Measurements from ENCODE around the gene AP1M2.
"Not testable (repeated sequence)": the region's sequence is repeated elsewhere in the genome, so short reads cannot be mapped to it uniquely, and the experiment has no call there.

AP1M2 gene

DNA sequence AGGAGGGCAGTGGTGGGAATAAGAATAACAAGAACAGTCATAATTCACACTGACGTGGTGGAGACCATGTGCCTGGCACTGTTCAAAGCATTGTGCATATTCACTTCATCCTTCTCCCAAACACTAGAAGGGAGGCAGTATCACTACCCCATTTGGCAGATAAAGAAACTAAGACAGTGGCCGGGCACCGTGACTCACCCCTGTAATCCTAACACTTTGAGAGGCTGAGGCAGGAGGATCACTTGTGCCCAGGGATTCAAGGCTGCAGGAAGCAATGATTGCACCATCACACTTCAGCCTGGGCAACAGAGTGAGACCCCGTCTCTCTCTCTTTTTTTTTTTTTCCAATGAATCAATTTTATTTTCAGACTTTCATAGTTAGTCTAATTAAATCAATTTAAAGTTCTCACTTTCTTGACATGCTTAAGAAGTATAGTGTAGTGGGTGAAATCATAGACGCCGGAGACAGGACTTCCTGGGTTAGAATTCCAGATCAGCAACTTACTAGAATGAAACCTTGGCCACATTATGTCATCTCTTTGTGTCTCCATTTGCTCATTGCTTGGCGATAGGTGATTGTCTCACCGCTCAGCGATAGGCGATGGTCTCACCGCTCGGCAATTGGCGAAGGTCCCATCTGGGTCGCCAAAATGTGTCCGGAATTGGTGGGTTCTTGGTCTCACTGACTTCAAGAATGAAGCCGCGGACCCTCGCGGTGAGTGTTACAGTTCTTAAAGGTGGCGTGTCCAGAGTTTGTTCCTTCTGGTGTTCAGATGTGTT lies 48.7 kb downstream of the AP1M2 start:
- DNase-seq (ENCODE audit: low read depth), result no peak

DNA sequence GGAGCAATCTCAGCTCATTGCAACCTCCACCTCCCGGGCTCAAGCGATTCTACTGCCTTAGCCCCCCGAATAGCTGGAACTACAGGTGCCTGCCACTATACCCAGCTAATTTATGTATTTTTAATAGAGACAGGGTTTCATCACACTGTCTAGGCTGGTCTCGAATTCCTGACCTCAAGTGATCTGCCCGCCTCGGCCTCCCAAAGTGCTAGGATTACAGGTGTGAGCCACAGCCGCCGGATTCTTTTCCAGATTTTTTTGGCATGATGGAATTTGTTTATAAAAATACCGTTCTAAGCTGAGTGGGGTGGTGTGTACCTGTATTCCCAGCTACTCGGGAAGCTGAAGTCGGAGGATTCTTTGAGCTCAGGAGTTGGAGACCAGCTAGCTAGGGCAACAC lies 49.4 kb downstream of the AP1M2 start:
- no peak for DNase-seq (ENCODE audit: low read depth)

DNA sequence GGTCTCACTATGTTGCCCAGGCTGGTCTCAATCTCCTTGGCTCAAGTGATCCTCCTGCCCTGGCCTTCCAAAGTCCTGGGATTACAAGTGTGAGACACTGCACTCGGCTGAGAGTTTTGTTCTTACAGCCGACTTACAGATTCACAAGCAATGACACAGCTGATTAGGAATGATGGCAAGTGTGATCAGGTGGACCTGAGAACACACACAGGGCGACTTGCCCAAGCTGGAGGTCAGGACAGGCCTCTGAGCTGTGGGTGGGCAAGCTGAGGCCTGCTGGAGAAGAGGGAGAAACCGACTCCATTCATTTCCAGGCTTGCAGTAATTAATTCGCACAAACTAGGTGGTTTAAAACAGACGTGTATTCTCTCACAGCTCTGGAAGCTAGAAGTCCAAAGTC lies 51.5 kb downstream of the AP1M2 start:
- no peak for DNase-seq (ENCODE audit: low read depth)

DNA sequence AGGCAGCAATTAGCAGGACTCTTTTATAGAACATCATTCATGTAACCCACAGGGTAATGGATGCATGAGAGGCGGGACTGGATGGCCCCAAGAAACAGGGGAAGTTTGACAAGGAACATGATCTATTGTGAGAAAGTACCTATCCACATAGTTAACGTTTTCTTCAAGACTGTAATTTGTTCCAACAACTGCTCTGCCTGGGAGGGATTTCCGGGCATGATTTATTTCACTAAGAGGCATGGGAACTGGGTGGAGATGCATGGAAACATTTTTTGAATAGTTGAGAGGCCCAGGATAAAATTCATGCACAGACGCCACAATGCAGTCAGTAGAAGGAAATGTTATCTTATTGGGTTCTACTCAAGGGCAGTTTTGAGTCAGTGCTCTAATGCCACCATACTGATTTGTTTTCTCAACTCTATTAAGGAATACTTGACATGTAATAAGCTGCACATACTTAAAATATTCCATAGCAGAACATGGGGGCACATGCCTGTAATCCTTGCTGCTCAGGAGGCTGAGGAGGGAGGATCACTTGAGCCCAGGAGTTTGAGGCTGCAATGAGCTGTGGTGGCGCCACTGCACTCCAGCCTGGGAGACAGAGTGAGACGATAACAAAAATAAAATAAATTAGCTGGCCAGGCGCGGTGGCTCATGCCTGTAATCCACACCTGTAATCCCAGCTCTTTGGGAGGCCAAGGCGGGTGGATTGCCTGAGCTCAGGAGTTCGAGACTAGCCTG lies 53.3 kb downstream of the AP1M2 start:
- no peak for DNase-seq (ENCODE audit: low read depth)

DNA sequence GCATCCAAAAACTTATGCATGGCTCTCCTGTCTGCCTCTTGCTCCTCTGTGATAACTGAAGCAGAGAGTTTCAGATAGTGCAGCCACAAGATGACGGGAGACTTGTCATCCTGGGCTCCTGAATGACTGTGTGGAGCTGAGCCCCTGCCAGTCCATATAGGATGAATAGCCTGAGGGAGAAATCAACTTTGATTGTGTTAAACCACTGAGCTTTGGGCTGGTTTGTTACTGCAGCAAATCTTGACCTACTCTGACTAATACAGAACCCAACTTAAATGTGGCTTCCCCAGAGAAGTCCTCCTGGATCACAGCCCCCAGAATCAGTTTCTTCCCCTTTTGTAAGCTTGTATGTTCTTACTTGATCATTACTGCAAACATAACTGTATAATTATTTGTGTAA lies 54.7 kb downstream of the AP1M2 start:
- DNase-seq (ENCODE audit: low read depth), result no peak

DNA sequence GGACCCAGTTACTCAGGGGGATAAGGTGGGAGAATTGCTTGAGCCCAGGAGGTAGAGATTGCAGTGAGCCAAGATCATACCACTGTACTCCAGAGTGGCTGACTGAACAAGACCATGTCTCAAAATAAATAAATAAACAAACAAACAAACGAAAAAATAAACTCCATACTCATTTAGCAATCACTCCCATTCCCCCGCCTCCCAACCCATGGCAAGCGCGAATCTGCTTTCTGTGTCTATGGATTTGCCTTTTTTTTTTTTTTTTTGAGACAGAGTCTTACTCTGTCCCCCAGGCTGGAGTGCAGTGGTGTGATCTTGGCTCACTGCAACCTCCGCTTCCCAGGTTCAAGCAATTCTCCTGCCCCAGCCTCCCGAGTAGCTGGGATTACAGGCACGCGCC lies 60.2 kb downstream of the AP1M2 start:
- DNase-seq (ENCODE audit: low read depth), result not testable (repeated sequence)

DNA sequence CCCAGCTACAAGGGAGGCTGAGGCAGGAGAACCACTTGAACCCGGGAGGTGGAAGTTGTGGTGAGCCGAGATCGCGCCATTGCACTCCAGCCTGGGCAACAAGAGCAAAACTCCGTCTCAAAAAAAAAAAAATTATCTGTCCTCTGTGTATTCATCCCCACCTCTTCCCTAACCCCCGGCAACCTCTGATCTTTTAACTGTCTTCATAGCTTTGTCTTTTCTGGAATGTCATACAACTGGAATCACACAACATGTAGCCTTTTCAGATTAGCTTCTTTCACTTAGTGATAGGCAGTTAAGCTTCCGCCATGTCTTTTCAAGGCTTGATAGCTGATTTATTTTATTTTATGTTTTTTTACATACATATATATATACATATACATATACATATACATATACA lies 61.5 kb downstream of the AP1M2 start:
- no peak for DNase-seq (ENCODE audit: low read depth)

DNA sequence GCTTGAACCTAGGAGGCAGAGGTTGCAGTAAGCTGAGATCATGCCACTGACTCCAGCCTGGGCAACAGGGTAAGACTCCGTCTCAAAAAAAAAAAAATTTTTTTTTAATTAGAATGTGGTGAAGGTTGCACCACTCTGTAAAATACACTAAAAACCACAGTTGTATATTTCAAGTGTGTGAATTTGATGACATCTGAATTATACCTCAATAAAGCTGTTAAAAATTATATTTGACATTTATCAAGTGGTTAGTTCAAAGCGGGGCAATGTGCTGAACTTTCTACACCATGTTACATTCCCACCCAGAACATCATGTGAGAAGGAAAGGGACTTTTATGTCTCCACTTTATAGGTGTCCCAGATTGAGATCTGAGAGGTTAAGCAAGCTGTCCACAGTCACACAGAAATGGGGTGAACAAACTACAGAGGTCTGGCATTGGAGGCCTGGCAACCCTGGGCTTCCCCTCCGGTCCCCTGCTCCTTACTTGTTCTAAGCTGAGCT lies 63.9 kb downstream of the AP1M2 start:
- no peak for DNase-seq (ENCODE audit: low read depth)
